Retinal pigment epithelial cell (primary cell): ENCODE data around the gene RASAL2.

ENCODE experiments used
- DNase-seq: peaks from one replicate; pipeline ENCODE4 v3.0.0-alpha.2; 2010; ENCODE audit warnings: low read depth
- H3K4me3 ChIP-seq: 2 replicates; pipeline ENCODE4 v1.5.1; 2011; ENCODE audit warnings: mild to moderate bottlenecking, low read length, control low read depth, moderate library complexity
- TF ChIP-seq, protein P1 (sequence below): conservative IDR thresholded peaks from 2 replicates; pipeline ENCODE4 v1.5.1; 2011; ENCODE audit warnings: low read depth, low read length, control low read depth, inconsistent platforms

The RASAL2 gene

DNA sequence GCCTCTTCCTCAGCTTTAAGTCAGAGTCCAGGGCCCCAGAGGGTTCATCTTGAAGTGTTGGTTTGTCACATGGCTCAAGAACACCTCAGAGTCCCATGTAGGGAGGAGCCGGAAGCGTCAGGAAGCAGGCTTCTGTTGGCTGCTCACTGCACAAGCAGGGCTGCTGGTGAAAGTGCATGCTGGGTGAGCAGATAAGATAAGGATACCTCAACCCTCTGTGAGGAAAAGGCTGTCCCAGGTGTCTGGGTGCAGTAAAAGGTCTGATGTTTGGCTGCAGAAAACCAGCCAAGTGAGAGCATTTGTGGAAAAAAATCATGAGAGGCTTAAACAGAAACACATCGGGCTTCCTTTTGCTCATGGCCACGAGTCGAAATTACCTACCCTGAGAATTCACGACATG lies 412.8 kb downstream of the RASAL2 start:
- TF ChIP-seq, protein P1, sequence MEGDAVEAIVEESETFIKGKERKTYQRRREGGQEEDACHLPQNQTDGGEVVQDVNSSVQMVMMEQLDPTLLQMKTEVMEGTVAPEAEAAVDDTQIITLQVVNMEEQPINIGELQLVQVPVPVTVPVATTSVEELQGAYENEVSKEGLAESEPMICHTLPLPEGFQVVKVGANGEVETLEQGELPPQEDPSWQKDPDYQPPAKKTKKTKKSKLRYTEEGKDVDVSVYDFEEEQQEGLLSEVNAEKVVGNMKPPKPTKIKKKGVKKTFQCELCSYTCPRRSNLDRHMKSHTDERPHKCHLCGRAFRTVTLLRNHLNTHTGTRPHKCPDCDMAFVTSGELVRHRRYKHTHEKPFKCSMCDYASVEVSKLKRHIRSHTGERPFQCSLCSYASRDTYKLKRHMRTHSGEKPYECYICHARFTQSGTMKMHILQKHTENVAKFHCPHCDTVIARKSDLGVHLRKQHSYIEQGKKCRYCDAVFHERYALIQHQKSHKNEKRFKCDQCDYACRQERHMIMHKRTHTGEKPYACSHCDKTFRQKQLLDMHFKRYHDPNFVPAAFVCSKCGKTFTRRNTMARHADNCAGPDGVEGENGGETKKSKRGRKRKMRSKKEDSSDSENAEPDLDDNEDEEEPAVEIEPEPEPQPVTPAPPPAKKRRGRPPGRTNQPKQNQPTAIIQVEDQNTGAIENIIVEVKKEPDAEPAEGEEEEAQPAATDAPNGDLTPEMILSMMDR: no peak
- no peak overlapping the region for H3K4me3 ChIP-seq
- no peak for DNase-seq

DNA sequence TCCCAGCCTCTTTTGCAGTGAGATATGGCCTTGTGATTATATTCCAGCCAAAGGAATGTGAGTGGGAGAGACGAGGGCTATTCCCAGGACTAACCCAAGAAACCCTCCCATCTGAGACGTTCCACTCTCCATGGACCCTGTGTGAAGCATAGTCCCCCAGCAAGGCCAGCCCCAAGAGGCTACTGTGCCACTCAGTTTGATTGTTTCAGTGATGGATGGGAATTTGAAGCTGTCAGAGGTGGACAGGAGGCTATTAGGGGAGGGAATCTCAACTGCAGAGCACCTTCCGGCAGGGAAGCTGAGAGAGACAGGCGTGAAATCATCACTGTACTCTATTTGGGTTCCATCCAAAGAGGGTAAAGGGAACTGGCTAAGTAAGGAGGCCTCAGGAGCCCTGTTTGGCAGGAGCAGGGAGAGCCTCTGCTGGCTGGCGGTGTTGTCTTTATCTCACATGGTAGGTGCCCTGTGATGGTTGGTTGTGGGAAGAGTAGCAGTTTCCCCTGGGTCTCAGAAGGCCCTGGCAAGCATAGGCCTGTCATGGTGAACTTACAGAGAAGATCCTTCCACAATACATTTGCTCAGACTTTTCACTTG lies 415.6 kb downstream of the RASAL2 start:
- no peak overlapping the region for H3K4me3 ChIP-seq
- TF ChIP-seq, protein P1: no peak
- DNase-seq: no peak

DNA sequence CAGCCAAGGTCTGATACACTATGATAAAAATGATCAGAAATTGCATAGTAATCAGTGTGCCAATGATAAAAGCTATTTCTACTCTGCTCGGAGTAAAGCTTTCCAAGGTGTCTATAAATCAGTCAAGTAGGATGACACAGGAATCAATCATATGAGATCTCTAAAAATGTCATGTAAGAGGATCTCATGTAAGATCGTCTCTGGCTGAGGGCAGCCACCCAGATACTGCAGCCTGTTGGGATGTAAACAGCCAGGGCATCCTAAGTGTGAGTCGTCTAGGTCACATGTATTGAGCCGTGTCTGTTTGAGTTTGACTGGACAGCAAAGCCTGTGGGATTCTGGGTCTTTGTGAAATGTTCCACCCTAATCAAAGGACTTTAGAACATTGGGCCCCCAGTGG lies 416.3 kb downstream of the RASAL2 start:
- no peak overlapping the region for H3K4me3 ChIP-seq
- no peak for DNase-seq
- TF ChIP-seq, protein P1: no peak

DNA sequence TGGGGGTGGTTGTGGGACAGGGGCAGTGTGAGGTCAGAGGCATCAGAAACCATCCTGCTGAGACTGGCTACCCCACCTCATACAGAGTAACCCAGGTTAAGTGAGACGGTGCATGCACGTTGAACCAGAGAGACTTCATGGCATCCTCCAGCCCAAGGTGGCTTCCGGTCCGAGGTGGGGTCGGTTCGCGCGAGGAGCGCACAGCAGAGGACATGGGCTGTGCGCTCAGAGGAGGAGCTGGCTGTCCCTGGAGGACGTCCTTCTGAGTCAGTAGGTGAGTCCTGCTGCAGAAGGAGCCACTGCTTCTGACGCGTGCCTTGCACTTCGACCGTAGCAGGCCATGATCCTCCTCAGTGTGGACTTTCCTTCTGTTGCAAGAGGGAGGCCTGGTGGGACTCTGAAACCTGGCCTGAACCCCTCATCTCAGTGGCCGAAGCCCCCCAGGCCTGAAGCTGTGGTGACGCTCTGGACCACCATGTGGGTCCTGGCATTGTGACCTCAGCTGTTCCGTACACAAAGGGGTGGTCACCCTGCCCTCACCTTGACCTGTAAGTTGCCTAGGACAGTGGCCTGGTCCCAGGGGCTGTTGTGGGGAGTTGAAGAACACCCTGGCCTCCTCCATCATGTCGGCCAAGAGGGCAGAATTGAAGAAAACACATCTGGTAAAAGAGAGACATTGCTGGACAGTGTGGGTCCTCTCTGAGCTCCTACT lies 418.8 kb downstream of the RASAL2 start, which contains the start of gene TEX35:
Gene TEX35, plus strand, starts transcription at position 544 of the 712 bp plus-strand sequence. Its CDS starts 80 bp downstream, at position 624.
- no peak within 1 kb of the TSS for H3K4me3 ChIP-seq
- TF ChIP-seq, protein P1: no peak
- DNase-seq: no peak

DNA sequence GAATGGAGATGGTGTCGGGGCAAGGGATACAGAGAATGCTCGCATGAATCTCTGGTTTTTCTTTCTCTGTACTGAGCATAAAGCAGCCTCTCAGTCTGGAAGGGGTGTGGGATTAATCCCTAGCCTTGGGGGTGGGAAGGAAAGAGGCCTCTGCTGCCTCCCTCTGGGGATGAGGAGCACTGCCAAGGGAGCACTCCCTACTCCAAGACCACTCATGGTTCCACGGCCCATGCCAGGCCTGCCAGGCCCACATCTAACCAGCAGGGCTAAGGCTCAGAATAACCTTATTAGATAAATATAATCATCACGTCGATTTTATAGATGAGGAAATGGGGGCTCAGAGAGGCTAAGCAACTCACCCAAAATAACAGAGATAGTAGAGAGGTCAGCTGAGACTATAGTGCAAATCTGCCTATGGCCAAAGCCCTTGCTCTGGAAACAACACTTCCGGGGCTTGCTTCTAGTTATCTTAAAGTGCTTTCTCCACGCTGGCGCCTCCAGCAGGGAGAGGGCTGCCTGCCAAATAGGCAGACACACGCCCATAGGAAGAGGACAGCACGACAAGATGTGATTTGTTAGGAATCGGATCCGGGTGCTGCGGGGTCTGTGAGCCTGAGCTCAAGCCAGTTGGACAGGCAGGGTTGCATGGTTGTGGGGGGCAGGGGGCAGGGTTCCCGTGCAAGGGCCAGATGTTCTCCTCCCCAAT lies 419.5 kb downstream of the RASAL2 start:
- TF ChIP-seq, protein P1: peak; percentile 21
- DNase-seq: no peak
- no peak overlapping the region for H3K4me3 ChIP-seq

DNA sequence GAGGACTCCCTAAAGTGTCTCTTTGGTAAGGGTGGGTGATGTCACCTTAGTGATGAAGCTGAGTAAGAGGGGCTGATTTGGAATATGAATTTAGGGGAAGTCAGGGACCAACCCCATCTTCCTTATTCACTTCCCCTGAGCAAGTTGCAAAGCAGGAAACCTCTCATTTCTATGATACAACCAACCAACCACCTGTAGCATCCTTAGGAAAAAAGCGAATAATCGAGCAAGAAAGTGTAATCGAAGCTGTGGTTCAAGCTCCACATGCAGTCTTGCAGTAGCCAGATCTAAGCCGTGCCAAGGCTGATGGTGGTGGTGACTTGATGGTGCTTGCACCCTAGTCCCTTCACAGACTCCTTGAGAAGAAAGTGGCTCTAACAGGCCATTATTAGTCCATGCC lies 422.2 kb downstream of the RASAL2 start:
- no peak overlapping the region for H3K4me3 ChIP-seq
- DNase-seq: no peak
- TF ChIP-seq, protein P1: no peak
